GM15510 (cell line): ENCODE measurements around the gene IFNA17.
"Not testable (repeated sequence)": the region's sequence is repeated elsewhere in the genome, so short reads cannot be mapped to it uniquely, and the experiment has no call there.

ENCODE experiments used
- POLR2A ChIP-seq: IDR thresholded peaks from 3 replicates; pipeline ENCODE4 v1.6.1; 2011; ENCODE audit warnings: borderline replicate concordance; ENCODE audit not compliant: insufficient read length; ENCODE audit errors: extremely low read depth

IFNA17 gene

GRCh38 chr9:21217211-21217610 lies 10.8 kb downstream of the IFNA17 start, which contains the start of gene IFNA16:
TSS of gene IFNA16 (minus strand) at chr9:21217311. CDS start at chr9:21217305, 6 bp downstream.
- not testable (repeated sequence) for TF ChIP-seq POLR2A

- no peak for TF ChIP-seq POLR2A
Observed at GRCh38 chr9:21210311-21210710, 17.7 kb downstream of the IFNA17 start.

- TF ChIP-seq POLR2A = not testable (repeated sequence)
Observed at GRCh38 chr9:21207043-21207442, 21.0 kb downstream of the IFNA17 start, which contains the start of gene IFNA10. TSS of gene IFNA10 (minus strand) at chr9:21207143. CDS start at chr9:21207097, 46 bp downstream.

- TF ChIP-seq POLR2A = no peak
Observed at GRCh38 chr9:21205204-21205603, 22.8 kb downstream of the IFNA17 start.

GRCh38 chr9:21202105-21202504 lies 25.9 kb downstream of the IFNA17 start, which contains the start of gene IFNA7:
TSS of gene IFNA7 (minus strand) at chr9:21202205. CDS start at chr9:21202165, 40 bp downstream.
- TF ChIP-seq POLR2A = not testable (repeated sequence)

- TF ChIP-seq POLR2A = not testable (repeated sequence)
Observed at GRCh38 chr9:21187487-21187886, 40.5 kb downstream of the IFNA17 start, which contains the start of gene IFNA4. TSS of gene IFNA4 (minus strand) at chr9:21187587. CDS start at chr9:21187531, 56 bp downstream.
